Esophagus squamous epithelium (tissue), 5 donors: ENCODE results near the gene SZT2. TPM values are rescaled to one million over a fixed set of nuclear protein-coding genes. Genes with fewer than 3 reads are reported as not detected.

Experiments used
- DNase-seq: peaks from one replicate; lab custom pipeline; 2025; lab: John Stamatoyannopoulos, UW
- H3K27ac ChIP-seq, 4 donors: fragments of 200-600 bp; sonication (generic); one replicate each; pipeline ENCODE4 v1.5.1; 2016 to 2019; ENCODE audit warnings: mild to moderate bottlenecking in 1 of 4
- H3K27me3 ChIP-seq, 4 donors: fragments of 200-600 bp; sonication (generic); 1 replicate in 3 of 4; 2 replicates in 1 of 4; pipeline versions ENCODE4 v1.5.1 to v1.6.0; 2017 to 2021; ENCODE audit warnings: antibody characterized with exemption in 1 of 4
- H3K36me3 ChIP-seq, 3 donors: fragments of 200-600 bp; sonication (generic); one replicate each; pipeline ENCODE4 v1.5.1; 2016 to 2019
- H3K4me1 ChIP-seq, 3 donors: fragments of 200-600 bp; sonication (generic); one replicate each; pipeline ENCODE4 v1.5.1; 2017 to 2019
- H3K4me3 ChIP-seq, 4 donors: fragments of 200-600 bp; sonication (generic); 1 replicate in 3 of 4; 2 replicates in 1 of 4; pipeline ENCODE4 v1.5.1; 2016 to 2019; ENCODE audit warnings: mild to moderate bottlenecking in 2 of 4, moderate library complexity in 1 of 4
- H3K9me3 ChIP-seq, 3 donors: fragments of 200-600 bp; sonication (generic); one replicate each; pipeline ENCODE4 v1.5.1; 2016 to 2019
- POLR2A ChIP-seq, 4 donors: fragments of 450-650 bp; IDR thresholded peaks; one replicate each; pipeline ENCODE4 v1.6.1; 2017; ENCODE audit warnings: antibody characterized with exemption in 4 of 4, mild to moderate bottlenecking in 4 of 4, moderate library complexity in 3 of 4
- WGBS, 2 donors: methylation state at CpG; one replicate each; pipeline ENCODE4 v1.1.5; 2018; 5-methylcytosine and 5-hydroxymethylcytosine counted together
- intact Hi-C: fragments of 100-400 bp; cut with DNase I; formaldehyde crosslinking; loops from one replicate; pipeline ENCODE4 v1.15.0; 2022
- total RNA-seq, 4 donors: library from RNA; depleted of rRNA; stranded (reverse); fragments of >200 nt; gene quantifications; one replicate each; pipeline ENCODE4 v1.1.0, GENCODE V29; 2016
- TF ChIP-seq, protein P1 (sequence below), 6 experiments: fragments of 450-650 bp in 4 of 6; fragments of 200-600 bp in 2 of 6; sonication (generic) in 2 of 6; IDR thresholded peaks; one replicate each; pipeline ENCODE4 v1.5.1; 2016 to 2019; ENCODE audit warnings: antibody characterized with exemption in 6 of 6, mild to moderate bottlenecking in 4 of 6, moderate library complexity in 4 of 6
- donor health status: DM: yes; HTN: yes; CAD: no.

Gene SZT2
- total RNA-seq, 4 donors from 2014 or later: 12.4 to 40.0 (median 27.7) TPM

DNA sequence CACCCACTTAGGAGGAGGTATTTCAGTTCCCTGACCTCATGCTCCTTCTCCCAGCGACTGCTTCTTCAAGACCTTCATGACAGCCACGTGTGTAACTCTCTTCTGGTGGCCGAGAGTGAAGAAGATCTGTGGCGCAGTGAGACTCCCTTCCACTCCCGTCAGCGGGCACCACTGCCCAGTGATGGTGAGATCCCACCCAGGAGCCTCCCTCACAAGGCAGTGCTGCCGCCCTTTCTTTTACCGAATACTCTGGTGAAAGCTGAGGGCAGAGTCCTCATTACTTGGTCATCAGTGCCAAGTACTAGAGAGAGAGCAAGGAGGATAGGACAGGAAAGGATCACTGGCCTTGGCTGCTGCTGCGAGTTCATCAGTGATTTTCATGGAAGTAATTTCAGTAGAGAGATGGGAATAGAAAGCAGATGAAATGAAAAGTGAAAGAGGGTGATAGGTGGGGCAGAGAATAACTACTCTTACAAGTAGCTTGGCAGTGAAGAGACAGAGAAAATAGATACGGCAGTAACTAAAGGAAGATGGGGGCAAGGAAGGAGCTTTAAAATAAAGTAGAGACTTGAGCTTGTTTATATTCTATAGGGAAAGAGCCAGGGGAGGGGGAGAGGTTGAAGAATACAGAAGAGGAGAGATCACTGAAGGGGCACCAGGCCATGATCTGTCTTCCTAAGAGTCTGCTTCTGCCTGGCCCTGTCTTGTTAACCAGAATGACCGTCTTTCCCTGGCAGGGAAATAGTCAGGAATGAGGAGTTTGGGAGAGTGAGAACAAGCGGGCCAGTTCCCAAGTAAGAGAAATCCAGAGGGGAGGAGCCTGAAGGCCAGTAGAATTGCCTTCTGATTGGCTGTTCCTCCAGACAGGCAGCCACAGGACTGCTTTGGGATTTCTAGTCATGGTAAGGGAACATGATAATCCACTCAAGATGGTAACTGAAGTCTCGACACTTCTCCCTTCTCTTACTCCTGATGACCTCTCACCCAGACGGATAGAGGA, 45.7 kb downstream of the SZT2 start:
- Histone ChIP-seq H3K36me3 (peaks cover 36 to 100% (median 63%) of the 10 kb centered on the region in 3 donors), H3K4me3 (no peak overlapping the region), H3K27ac (peak overlapping the region in 3 of 4 donors; percentile 44 to 67 (median 66)), H3K4me1 (peaks cover 0 to 20% (median 4%) of the 10 kb centered on the region in 3 donors), H3K27me3 (no peaks in the 10 kb centered on the region), H3K9me3 (no peaks in the 10 kb centered on the region)
- intact Hi-C loops: no loop called here
- TF ChIP-seq, protein P1, sequence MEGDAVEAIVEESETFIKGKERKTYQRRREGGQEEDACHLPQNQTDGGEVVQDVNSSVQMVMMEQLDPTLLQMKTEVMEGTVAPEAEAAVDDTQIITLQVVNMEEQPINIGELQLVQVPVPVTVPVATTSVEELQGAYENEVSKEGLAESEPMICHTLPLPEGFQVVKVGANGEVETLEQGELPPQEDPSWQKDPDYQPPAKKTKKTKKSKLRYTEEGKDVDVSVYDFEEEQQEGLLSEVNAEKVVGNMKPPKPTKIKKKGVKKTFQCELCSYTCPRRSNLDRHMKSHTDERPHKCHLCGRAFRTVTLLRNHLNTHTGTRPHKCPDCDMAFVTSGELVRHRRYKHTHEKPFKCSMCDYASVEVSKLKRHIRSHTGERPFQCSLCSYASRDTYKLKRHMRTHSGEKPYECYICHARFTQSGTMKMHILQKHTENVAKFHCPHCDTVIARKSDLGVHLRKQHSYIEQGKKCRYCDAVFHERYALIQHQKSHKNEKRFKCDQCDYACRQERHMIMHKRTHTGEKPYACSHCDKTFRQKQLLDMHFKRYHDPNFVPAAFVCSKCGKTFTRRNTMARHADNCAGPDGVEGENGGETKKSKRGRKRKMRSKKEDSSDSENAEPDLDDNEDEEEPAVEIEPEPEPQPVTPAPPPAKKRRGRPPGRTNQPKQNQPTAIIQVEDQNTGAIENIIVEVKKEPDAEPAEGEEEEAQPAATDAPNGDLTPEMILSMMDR (IDR thresholded peaks at IDR 0.05): no peak
- TF ChIP-seq POLR2A (IDR thresholded peaks at IDR 0.05): no peak
- no peak for DNase-seq
- WGBS, 2 donors: 77 to 78% methylated on average over 9 to 13 of the region's 14 CpGs

DNA sequence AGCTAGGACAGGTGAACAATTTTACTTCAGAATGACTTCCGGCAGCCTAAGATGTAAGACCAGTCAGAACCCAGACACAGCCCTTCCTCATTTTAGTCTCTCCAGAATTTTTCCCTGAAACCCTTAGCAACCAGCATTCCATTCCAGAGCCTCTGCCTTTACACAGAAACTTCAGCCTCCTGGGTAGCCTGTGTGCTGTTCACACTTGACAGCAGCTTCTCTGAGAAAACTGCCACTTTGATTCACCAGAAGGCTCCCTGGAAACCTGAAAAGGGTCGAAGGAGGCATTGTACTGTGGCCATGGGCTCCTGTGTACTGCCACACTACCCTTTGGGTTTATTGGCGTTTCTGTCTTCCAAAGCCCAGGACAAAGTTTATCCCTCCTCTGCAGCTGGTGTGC, 46.7 kb downstream of the SZT2 start:
- DNase-seq: no peak
- Histone ChIP-seq H3K36me3 (peaks cover 30 to 100% (median 54%) of the 10 kb centered on the region in 3 donors), H3K27ac (peak overlapping the region in 2 of 4 donors; percentile 66 to 67), H3K4me3 (no peak overlapping the region), H3K27me3 (no peaks in the 10 kb centered on the region), H3K9me3 (no peaks in the 10 kb centered on the region), H3K4me1 (peaks cover 0 to 20% (median 4%) of the 10 kb centered on the region in 3 donors)
- intact Hi-C loops: no loop called here
- 94% methylated on average over 2 to 3 of the region's 3 CpGs for WGBS, 2 donors
- no peak for TF ChIP-seq POLR2A (IDR thresholded peaks at IDR 0.05)
- TF ChIP-seq, protein P1 (IDR thresholded peaks at IDR 0.05): no peak

DNA sequence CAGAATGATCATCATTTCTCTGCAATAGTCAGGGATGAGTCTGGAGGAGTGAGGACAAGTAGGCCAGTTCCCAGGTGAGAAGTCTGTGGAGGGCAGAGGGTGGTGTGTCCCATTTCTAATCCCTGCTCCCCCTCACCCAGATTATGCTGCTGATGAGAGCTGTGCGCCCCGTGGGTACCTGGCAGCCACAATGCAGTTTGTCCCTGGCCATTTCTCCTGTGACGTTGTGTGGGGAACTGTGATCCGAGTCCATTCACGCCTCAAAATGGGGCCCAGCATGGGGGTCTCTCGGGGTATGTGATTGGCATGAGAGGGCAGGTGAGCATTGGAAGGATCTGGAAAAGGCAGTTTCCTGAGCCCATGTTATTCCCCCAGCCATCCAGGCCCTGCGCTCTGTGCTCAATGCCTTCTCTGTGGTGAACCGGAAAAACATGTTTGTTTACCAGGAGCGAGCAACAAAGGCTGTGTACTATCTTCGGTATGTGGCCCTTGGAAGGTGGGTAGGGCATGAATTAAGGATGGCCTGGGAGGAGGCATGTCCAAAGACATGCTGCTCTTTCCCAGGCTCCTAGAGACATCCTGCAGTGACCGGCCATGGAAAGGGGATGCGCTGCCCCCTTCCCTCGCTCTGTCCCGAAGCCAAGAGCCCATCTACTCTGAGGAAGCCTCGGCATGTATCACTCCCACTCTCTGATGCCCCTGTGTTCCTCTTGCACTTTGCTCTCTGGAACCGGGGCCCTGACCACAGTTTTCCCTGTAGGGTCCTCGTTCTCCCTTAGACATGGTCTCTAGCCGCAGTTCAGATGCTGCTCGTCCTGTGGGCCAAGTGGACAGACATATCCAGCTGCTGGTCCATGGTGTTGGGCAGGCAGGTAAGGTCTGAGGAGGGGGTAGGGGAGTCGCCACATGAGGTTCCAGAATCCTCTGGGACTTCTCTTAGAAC, 47.6 kb downstream of the SZT2 start:
- no peak overlapping the region for H3K4me3 ChIP-seq
- H3K4me1 ChIP-seq: peaks cover 0 to 20% (median 4%) of the 10 kb centered on the region in 3 donors
- no peak for TF ChIP-seq POLR2A (IDR thresholded peaks at IDR 0.05)
- TF ChIP-seq, protein P1 (IDR thresholded peaks at IDR 0.05): no peak
- peaks cover 28 to 100% (median 49%) of the 10 kb centered on the region in 3 donors for H3K36me3 ChIP-seq
- no peaks in the 10 kb centered on the region for H3K9me3 ChIP-seq
- no peak overlapping the region for H3K27ac ChIP-seq
- no peaks in the 10 kb centered on the region for H3K27me3 ChIP-seq
- intact Hi-C loops: no loop called here
- 82 to 84% methylated on average over 11 to 20 of the region's 20 CpGs for WGBS, 2 donors
- no peak for DNase-seq

DNA sequence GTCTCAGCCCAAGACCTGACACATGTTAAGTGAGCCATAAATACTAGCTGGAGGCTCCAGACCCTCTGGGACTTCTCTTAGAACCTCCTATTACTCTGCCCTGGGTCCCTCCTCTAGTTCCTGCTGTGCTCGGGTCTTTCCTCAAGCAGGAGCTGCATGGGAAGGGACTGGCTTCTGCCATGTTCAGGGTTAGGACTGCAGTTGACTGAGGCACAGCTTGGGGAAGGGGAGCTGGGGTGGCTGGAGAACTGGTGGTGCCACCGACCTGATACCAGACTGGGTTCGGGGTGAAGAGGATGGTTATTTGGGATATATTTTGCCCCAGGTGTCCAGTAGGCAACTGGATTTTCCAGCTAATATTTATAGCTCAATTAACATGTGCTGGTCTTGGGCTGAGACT, 48.3 kb downstream of the SZT2 start:
- no peak for DNase-seq
- peaks cover 24 to 100% (median 47%) of the 10 kb centered on the region in 3 donors for H3K36me3 ChIP-seq
- no peaks in the 10 kb centered on the region for H3K9me3 ChIP-seq
- H3K27me3 ChIP-seq: no peaks in the 10 kb centered on the region
- no peak overlapping the region for H3K4me3 ChIP-seq
- TF ChIP-seq, protein P1 (IDR thresholded peaks at IDR 0.05): no peak
- TF ChIP-seq POLR2A (IDR thresholded peaks at IDR 0.05): no peak
- 83 to 88% methylated on average over 3 of the region's 3 CpGs for WGBS, 2 donors
- intact Hi-C loops: no loop called here
- H3K4me1 ChIP-seq: peaks cover 0 to 20% (median 4%) of the 10 kb centered on the region in 3 donors
- no peak overlapping the region for H3K27ac ChIP-seq
